Measurements from ENCODE around the gene GLT6D1.
"Not testable (repeated sequence)": the region's sequence is repeated elsewhere in the genome, so short reads cannot be mapped to it uniquely, and the experiment has no call there.

GLT6D1 gene

GRCh38 chr9:135676891-135677290 is 37.6 kb upstream of the GLT6D1 start:
- Histone ChIP-seq H3K4me1 (no peaks in the 10 kb centered on the region), H3K36me3 (no peaks in the 10 kb centered on the region), H3K27me3 (no peaks in the 10 kb centered on the region), H3K9ac (no peak overlapping the region), H4K20me1 (peaks cover 0 to 3% (median 0%) of the 10 kb centered on the region in 11 experiments; a peak in 3 of 22 replicates), H3K4me2 (no peak overlapping the region), H3K9me3 (replicated peaks in 1 of 11) (no peaks in the 10 kb centered on the region), H3K27ac (no peak overlapping the region), H3K4me3 (no peak overlapping the region)
- no peak for TF ChIP-seq Cebpa-rat (IDR thresholded peaks at IDR 0.05)

GRCh38 chr9:135674977-135675376 is 35.6 kb upstream of the GLT6D1 start:
- peaks cover 0 to under 1% (median 0%) of the 10 kb centered on the region in 11 experiments; a peak in 2 of 22 replicates for H3K9me3 ChIP-seq (replicated peaks in 1 of 11)
- peaks cover 0 to 3% (median 0%) of the 10 kb centered on the region in 11 experiments; a peak in 2 of 22 replicates for H4K20me1 ChIP-seq
- H3K36me3 ChIP-seq, result no peaks in the 10 kb centered on the region
- H3K4me3 ChIP-seq, result no peak overlapping the region
- no peaks in the 10 kb centered on the region for H3K27me3 ChIP-seq
- H3K4me1 ChIP-seq, result no peaks in the 10 kb centered on the region
- no peak for TF ChIP-seq Cebpa-rat (IDR thresholded peaks at IDR 0.05)
- H3K4me2 ChIP-seq, result no peak overlapping the region
- no peak overlapping the region for H3K27ac ChIP-seq
- no peak overlapping the region for H3K9ac ChIP-seq

- H3K9me3 ChIP-seq (replicated peaks in 1 of 11), result peaks cover 5 to 11% (median 8%) of the 10 kb centered on the region in 11 experiments; a peak in 14 of 22 replicates
- H3K4me1 ChIP-seq, result no peaks in the 10 kb centered on the region
- no peaks in the 10 kb centered on the region for H3K36me3 ChIP-seq
- no peak overlapping the region for H3K4me3 ChIP-seq
- peaks cover 0 to 3% (median 0%) of the 10 kb centered on the region in 11 experiments; a peak in 2 of 22 replicates for H4K20me1 ChIP-seq
- no peak overlapping the region for H3K27ac ChIP-seq
- H3K27me3 ChIP-seq, result no peaks in the 10 kb centered on the region
- TF ChIP-seq Cebpa-rat (IDR thresholded peaks at IDR 0.05), result no peak
- no peak overlapping the region for H3K4me2 ChIP-seq
- H3K9ac ChIP-seq, result no peak overlapping the region
Measured at GRCh38 chr9:135673941-135674340, 34.6 kb upstream of the GLT6D1 start.

DNA sequence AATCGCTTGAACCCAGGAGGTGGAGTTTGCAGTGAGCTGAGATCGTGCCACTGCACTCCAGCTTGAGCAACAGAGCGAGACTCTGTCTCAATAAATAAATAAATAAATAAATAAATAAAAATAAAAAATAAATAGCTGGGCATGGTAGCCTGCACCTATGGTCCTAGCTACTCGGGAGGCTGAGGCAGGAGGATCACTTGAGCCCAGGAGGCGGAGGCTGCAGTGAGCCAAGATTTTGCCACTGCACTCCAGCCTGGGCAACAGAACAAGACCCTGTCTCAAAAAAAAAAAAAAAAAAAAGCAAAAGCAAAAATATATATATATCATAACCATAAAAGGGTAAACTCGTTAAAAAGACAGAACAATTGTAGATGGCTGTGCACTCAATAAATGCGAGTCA is 33.4 kb upstream of the GLT6D1 start:
- H3K4me1 ChIP-seq, H3K4me3 ChIP-seq, H4K20me1 ChIP-seq, H3K27me3 ChIP-seq, H3K4me2 ChIP-seq, H3K36me3 ChIP-seq, H3K9ac ChIP-seq, H3K27ac ChIP-seq: not testable (repeated sequence)
- H3K9me3 ChIP-seq (replicated peaks in 1 of 11), result peaks cover 6 to 16% (median 14%) of the 10 kb centered on the region in 11 experiments; a peak in 14 of 22 replicates

GRCh38 chr9:135671591-135672041 is 32.3 kb upstream of the GLT6D1 start:
- TF ChIP-seq Cebpa-rat (IDR thresholded peaks at IDR 0.05), result no peak
- H3K4me3 ChIP-seq, result no peak overlapping the region
- no peak overlapping the region for H3K4me2 ChIP-seq
- no peaks in the 10 kb centered on the region for H3K27me3 ChIP-seq
- no peaks in the 10 kb centered on the region for H3K36me3 ChIP-seq
- peaks cover 6 to 16% (median 14%) of the 10 kb centered on the region in 11 experiments; a peak in 14 of 22 replicates for H3K9me3 ChIP-seq (replicated peaks in 1 of 11)
- no peak overlapping the region for H3K27ac ChIP-seq
- H3K4me1 ChIP-seq, result no peaks in the 10 kb centered on the region
- H4K20me1 ChIP-seq, result no peaks in the 10 kb centered on the region
- no peak overlapping the region for H3K9ac ChIP-seq

GRCh38 chr9:135670721-135671590 is 31.6 kb upstream of the GLT6D1 start:
- peaks cover 6 to 16% (median 14%) of the 10 kb centered on the region in 11 experiments; a peak in 14 of 22 replicates for H3K9me3 ChIP-seq (replicated peaks in 1 of 11)
- H3K36me3 ChIP-seq, result no peaks in the 10 kb centered on the region
- H3K27me3 ChIP-seq, result no peaks in the 10 kb centered on the region
- H3K4me2 ChIP-seq, result no peak overlapping the region
- no peak for TF ChIP-seq Cebpa-rat (IDR thresholded peaks at IDR 0.05)
- no peak overlapping the region for H3K9ac ChIP-seq
- H3K4me1 ChIP-seq, result peaks cover 0 to 5% (median 4%) of the 10 kb centered on the region in 10 experiments; a peak in 12 of 20 replicates
- no peaks in the 10 kb centered on the region for H4K20me1 ChIP-seq
- no peak overlapping the region for H3K4me3 ChIP-seq
- no peak overlapping the region for H3K27ac ChIP-seq

GRCh38 chr9:135669616-135670285 is 30.4 kb upstream of the GLT6D1 start:
- no peaks in the 10 kb centered on the region; a peak in 1 of 22 replicates for H3K27me3 ChIP-seq
- peaks cover 6 to 16% (median 14%) of the 10 kb centered on the region in 11 experiments; a peak in 14 of 22 replicates for H3K9me3 ChIP-seq (replicated peaks in 1 of 11)
- H3K36me3 ChIP-seq, result no peaks in the 10 kb centered on the region
- TF ChIP-seq Cebpa-rat (IDR thresholded peaks at IDR 0.05), result no peak
- H3K4me2 ChIP-seq, result no peak overlapping the region
- H3K4me3 ChIP-seq, result no peak overlapping the region
- H3K27ac ChIP-seq, result no peak overlapping the region
- H3K4me1 ChIP-seq, result peaks cover 0 to 9% (median 8%) of the 10 kb centered on the region in 10 experiments; a peak in 12 of 20 replicates
- H3K9ac ChIP-seq, result no peak overlapping the region
- H4K20me1 ChIP-seq, result no peaks in the 10 kb centered on the region

DNA sequence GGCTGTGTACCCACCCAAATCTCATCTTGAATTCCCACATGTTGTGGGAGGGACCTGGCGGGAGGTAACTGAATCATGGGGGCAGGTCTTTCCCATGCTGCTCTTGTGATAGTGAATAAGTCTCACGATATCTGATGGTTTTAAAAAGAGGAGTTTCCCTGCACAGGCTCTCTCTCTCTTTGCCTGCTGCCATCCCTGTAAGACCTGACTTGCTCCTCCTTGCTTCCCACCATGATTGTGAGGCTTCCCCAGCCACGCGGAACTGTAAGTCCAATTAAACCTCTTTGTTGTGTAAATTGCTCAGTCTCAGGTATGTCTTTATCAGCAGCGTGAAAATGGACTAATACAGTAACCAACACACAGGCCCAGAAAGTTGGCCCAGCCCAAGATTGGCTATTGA is 29.7 kb upstream of the GLT6D1 start:
- H3K4me2 ChIP-seq, H3K4me3 ChIP-seq, H3K36me3 ChIP-seq, H3K27ac ChIP-seq, H4K20me1 ChIP-seq, H3K4me1 ChIP-seq, H3K27me3 ChIP-seq, H3K9ac ChIP-seq: not testable (repeated sequence)
- H3K9me3 ChIP-seq (replicated peaks in 1 of 11), result peaks cover 6 to 16% (median 14%) of the 10 kb centered on the region in 11 experiments; a peak in 14 of 22 replicates

DNA sequence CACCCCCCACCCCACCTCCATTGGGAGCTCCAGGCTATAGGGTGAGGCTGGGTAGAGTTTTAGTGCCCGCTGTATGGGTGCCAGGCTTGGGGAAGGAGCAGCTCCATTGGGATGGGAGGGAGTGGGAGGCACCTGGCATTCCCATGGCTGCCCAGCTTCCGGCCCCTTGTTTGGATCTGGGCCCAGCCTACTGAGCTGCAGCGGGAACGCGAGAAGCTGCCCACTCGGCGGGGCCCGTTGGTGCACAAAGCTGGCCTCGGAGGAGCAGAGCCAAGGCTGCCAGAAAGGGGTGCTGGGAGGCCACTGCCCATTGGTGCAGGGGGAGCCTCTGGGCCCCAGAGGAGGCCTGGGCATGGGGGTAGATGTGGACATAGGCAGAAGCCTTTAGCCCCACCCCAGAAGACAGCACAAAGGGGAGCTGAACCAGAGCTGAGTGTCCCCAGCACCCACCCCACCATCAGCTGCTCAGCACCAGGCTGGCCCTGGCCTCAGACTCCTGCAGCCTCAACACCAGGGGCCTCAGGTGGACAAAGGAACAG is 28.2 kb upstream of the GLT6D1 start:
- TF ChIP-seq Cebpa-rat (IDR thresholded peaks at IDR 0.05), result no peak
- peaks cover 6 to 16% (median 14%) of the 10 kb centered on the region in 11 experiments; a peak in 14 of 22 replicates for H3K9me3 ChIP-seq (replicated peaks in 1 of 11)
- peaks cover 0 to 9% (median 8%) of the 10 kb centered on the region in 10 experiments; a peak in 12 of 20 replicates for H3K4me1 ChIP-seq
- no peak overlapping the region for H3K4me3 ChIP-seq
- H3K9ac ChIP-seq, result no peak overlapping the region
- no peaks in the 10 kb centered on the region for H3K36me3 ChIP-seq
- no peak overlapping the region for H3K27ac ChIP-seq
- H3K4me2 ChIP-seq, result no peak overlapping the region
- H4K20me1 ChIP-seq, result no peaks in the 10 kb centered on the region
- no peaks in the 10 kb centered on the region; a peak in 1 of 22 replicates for H3K27me3 ChIP-seq

Data from BLaER1 treated with 17β-estradiol and CSF1 and Interleukin-3, amounts not matched to agents 10 nM and 100 nM (cell line).